NOMO-1 treated with dmso at 0.1 percent for 144 hours (cell line): ENCODE measurements around the gene DYNC1H1.

ENCODE experiments used
- DNase-seq: peaks from one replicate; lab custom pipeline; 2025; ENCODE audit not compliant: unreplicated experiment; lab: John Stamatoyannopoulos, UW

DYNC1H1 gene

GRCh38 chr14:101988377-101988776 lies 24.0 kb downstream of the DYNC1H1 start:
- DNase-seq, result no peak

DNA sequence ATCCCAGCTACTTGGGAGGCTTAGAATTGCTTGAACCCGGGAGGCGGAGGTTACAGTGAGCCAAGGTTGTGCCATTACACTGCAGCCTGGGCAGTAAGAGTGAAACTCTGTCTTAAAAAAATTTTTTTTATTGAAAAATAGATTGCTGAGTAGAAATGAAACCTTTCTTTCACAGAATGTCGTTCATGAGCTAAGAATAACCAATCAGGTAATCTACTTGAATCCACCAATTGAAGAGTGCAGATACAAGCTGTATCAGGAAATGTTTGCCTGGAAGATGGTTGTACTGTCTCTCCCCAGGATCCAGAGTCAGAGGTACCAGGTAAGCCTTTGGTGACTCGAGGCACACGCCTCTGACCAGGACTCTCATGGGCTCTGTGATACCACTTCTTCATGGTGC lies 27.0 kb downstream of the DYNC1H1 start:
- no peak for DNase-seq

GRCh38 chr14:101992708-101993107 lies 28.3 kb downstream of the DYNC1H1 start:
- DNase-seq, result peak; percentile 84

DNA sequence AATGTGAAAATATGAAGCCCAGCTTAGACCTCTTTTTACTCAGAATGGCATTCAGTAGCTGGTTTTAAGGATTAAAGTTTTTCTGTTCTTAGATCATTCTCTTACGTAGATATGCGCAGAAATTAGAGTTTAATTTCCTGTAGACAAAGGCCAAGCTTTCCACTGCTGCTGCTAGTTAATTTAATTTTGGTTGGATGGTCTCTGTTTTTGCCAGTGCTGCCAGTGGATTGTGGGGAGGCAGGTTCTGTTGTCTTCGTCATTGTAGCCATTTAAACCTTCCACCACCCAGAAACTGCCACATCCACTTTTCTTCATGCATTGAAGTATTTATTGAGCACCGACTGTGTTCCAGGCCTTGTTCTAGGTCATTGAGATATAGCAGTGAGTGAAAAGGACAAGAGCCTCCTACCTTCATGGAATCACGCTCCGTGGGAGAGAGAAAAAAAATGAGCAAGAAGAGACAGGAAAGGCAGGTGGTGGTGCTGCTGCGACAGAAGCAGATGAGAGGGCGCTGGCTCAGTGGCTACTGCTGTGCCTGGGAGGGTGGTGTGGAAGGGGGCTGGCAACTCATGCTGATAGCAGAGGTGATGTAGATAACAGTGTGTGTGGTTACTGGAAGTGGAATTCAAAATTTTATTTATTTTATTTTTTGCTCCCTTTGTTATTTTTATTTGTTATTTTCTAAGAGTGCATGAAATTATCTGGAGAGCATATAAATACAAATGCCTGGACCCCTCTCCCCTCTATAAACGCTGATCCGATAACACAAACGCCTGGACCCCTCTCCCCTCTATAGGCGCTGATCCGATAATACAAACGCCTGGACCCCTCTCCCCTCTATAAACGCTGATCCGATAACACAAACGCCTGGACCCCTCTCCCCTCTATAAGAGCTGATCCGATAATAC lies 33.3 kb downstream of the DYNC1H1 start:
- no peak for DNase-seq

GRCh38 chr14:102000902-102001301 lies 36.5 kb downstream of the DYNC1H1 start:
- DNase-seq, result no peak

DNA sequence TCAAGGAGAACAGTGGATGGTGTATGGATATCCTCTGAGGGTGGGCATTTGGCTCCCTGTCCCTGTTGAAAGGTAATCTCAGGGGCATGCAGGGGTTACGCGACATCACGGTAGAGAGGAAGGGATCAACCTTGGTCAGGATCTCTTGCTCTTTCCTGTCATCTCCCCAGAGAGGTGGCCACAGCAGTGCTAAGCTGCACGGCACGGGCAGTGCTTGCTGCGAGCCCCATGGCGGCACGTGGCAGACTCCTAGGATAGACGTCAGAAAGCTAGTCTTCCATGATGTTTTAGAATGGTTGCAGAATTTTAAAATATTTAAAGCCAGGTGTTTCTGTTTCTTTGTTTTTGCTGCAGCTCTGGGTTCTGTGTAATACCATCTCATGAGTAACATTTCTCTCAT lies 41.0 kb downstream of the DYNC1H1 start:
- no peak for DNase-seq

DNA sequence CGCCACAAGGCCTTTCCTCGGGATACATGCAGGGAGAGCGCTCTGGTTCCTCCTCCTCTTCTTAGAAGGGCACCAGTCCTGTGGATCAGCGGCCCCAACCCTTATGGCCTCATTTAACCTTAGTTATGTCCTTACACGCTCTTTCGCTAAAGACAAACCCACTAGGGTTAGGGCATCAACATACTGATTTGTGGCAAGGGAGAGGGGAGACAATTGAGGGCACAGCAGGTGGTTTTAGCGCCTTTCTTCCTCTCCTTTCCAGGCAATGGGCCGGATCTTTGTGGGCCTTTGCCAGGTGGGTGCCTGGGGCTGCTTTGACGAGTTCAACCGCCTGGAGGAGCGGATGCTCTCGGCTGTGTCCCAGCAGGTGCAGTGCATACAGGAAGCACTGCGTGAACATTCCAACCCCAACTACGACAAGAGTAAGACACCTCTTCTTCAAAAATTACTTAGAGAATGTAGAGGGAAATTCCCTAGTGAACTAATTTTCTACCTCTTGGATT lies 43.6 kb downstream of the DYNC1H1 start:
- DNase-seq, result no peak

- DNase-seq, result no peak
Observed at GRCh38 chr14:102008891-102009290, 44.5 kb downstream of the DYNC1H1 start.

DNA sequence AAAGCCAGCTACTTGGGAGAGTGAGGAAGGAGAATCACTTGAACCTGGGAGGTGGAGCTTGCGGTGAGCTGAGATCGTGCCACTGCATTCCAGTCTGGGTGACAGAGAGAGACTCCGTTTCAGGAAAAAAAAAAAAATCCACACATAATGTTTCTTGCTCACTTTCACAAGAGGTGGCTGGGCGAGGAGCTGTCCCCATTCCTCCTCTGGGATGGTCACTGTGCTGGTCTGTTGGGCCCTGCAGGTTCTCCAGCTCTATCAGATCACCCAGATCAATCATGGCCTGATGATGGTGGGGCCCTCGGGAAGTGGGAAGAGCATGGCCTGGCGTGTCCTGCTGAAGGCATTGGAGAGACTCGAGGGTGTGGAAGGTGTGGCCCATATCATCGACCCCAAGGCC lies 47.3 kb downstream of the DYNC1H1 start:
- no peak for DNase-seq

DNA sequence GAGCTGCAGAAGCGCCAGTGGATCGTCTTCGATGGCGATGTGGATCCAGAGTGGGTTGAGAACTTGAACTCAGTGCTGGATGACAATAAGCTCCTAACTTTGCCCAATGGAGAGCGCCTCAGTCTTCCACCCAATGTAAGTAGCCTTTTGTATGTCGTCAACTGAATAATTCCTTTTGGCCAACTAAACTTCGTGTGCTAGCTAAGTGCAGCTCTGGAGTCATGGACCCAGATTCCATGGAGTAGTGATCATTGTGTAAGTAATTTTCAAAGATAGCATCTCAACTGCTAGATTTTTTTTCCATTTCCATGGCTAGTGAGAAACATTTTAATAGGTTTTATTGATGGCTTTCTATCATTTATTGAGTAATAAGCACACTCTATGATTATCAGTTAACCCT lies 48.0 kb downstream of the DYNC1H1 start:
- DNase-seq, result no peak

DNA sequence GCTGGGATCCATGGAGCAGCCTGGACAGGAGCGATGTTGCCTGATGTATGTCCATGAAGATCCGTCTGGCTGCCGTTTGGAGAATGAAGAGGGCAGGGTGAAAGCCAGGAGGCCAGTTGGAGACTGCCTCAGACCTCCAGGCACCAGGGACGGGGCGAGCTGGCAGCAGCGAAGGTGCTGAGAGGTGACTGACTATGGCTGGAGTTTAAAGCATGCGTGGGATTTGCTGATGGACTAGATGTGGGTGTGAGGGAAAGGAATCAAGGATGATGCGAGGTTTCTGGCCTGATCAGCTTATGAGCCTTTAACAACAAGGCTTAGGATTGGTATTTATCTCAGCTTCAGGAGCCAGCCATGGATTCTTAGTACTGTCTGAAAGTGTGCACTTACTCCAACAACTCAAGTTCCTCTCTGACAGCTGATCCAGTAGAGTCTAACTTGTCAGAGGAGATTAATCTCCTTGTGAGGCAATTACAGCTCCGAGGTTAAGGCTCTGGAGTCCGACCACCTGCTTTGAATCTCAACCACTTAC lies 49.4 kb downstream of the DYNC1H1 start:
- no peak for DNase-seq

DNA sequence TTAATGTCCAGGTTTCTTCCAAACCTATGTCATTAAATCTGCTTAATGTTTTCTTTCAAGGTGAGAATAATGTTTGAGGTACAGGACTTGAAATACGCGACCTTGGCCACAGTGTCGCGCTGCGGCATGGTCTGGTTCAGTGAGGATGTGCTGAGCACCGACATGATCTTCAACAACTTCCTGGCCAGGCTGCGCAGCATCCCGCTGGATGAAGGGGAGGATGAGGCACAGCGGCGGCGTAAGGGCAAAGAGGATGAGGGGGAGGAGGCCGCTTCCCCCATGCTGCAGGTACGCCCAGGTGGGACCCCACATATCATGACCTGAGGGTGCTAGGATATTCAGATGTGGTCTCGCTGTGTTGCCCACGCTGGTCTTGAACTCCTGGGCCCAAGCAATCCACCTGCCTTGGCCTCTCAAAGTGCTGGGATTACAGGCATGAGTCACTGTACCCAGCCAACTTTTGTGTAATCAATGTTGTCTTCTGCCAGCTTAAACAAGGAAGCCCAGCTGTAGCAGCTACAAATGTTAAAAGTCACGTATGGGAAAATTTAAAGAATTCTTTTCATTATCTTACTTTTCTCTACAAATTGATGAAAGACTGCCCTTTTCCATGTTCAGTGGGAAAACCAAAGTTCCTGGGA lies 50.8 kb downstream of the DYNC1H1 start:
- no peak for DNase-seq

- DNase-seq, result no peak
Observed at GRCh38 chr14:102015771-102016170, 51.4 kb downstream of the DYNC1H1 start.

DNA sequence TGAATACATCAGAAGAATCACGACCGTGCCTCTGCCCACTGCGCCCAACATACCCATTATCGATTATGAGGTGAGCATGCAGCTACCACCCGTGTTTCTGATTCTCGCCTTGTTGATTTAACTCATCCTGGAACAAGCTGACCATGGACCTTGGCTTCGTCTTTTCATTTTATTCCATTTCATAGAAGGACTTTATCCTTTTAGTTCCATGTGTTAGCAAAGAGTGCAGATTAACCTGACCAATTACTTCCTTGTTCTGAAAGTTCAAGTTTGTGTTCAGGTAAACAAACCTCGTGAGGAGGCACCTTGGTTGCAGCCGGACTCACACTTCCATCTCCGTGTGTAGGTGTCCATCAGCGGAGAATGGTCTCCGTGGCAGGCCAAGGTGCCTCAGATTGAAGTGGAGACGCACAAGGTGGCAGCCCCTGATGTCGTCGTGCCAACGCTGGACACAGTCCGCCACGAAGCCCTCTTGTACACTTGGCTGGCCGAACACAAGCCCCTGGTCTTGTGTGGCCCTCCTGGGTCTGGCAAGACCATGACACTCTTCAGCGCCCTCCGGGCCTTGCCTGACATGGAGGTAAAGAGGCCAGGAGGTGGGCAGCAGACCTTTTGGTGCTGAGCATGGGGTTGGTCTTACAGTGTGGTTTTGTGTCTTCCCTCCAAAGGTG lies 52.2 kb downstream of the DYNC1H1 start:
- no peak for DNase-seq

GRCh38 chr14:102018251-102018650 lies 53.9 kb downstream of the DYNC1H1 start:
- no peak for DNase-seq

GRCh38 chr14:102019006-102019540 lies 54.7 kb downstream of the DYNC1H1 start:
- DNase-seq, result no peak

- DNase-seq, result no peak
Observed at GRCh38 chr14:102020058-102020971, 55.9 kb downstream of the DYNC1H1 start.

GRCh38 chr14:102026934-102027333 lies 62.6 kb downstream of the DYNC1H1 start:
- no peak for DNase-seq

- no peak for DNase-seq
Observed at GRCh38 chr14:102027951-102028350, 63.6 kb downstream of the DYNC1H1 start.

DNA sequence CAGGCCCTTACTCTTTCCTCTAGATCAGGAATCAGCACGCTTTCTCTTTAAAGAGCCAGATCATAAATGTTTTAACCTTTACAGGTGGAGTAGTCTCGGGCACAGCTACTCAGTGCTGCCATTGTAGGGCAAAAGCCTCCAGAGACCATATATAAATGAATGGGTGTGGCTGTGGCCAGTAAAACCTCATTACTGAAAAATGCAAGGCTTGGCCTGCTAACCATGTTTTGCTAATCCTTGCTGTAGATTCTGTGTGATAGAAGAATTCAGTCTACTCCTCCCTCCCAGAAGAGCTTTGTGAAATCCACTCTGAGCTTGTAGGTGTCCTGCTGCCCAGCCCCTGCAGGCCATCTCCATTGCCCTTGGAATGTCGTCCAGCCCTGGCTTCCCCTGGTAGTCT lies 64.4 kb downstream of the DYNC1H1 start:
- no peak for DNase-seq
